ENCODE measurements around the gene FAM25A.
A peak's percentile ranks its signal among the peaks of the same experiment; 100 is the strongest.
"Not testable (repeated sequence)": the region's sequence is repeated elsewhere in the genome, so short reads cannot be mapped to it uniquely, and the experiment has no call there.

Gene FAM25A

DNA sequence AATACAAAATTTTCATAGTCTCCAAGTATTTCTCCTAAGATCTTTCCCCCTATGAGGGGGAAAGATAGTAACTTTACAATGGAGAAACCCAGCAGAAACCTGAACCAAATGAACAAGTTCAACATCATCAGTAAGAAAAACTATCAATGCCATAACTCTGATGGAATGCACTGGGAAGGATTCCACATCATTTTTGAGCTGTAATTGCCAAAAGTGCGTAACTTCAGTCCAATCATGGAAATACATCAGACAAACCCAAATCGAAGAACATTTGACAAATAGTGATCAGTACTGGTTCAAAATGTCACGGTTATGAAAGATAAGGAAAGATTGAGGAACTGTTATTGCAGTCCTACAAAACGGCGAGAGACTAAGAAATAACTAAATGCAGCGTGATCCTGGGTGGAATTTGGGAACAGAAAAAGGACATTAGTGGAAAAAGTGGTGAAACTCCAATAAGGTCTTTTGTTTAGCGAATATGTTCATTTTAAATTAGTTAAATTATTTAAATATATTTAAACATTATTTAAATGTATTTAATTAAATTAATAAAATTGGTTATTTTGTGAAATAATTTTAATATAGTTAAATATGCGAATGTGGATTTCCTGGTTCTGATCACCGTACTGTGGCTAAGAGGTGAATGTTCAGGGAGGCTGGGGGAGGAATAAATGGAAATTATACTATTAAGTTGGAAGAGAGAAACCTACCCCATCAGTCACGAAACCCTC lies 4.9 kb upstream of the FAM25A start:
- H3K36me3 ChIP-seq (ENCODE audit: insufficient read depth, low read length): not testable (repeated sequence)

GRCh38 chr10:87018127-87018526 lies 2.0 kb upstream of the FAM25A start:
- not testable (repeated sequence) for H3K9me3 ChIP-seq (replicated peaks; ENCODE audit: low read length); H3K4me1 ChIP-seq (ENCODE audit: control insufficient read depth, insufficient read depth, low read length); H3K4me3 ChIP-seq (ENCODE audit: low read length); H3K9ac ChIP-seq (ENCODE audit: low read depth, low read length); H3K27me3 ChIP-seq (ENCODE audit: control insufficient read depth, insufficient read depth, low read length); H3K4me2 ChIP-seq (ENCODE audit: low read length); H3K36me3 ChIP-seq (ENCODE audit: insufficient read depth, low read length)

More for the DNA sequence above, 4.9 kb upstream of the FAM25A start:
- not testable (repeated sequence) for H3K4me2 ChIP-seq (ENCODE audit: low read length); H3K4me1 ChIP-seq (ENCODE audit: control insufficient read depth, insufficient read depth, low read length); H3K9me3 ChIP-seq (replicated peaks; ENCODE audit: low read length); H3K27me3 ChIP-seq (ENCODE audit: control insufficient read depth, insufficient read depth, low read length); H3K9ac ChIP-seq (ENCODE audit: low read depth, low read length); H3K4me3 ChIP-seq (ENCODE audit: low read length)

DNA sequence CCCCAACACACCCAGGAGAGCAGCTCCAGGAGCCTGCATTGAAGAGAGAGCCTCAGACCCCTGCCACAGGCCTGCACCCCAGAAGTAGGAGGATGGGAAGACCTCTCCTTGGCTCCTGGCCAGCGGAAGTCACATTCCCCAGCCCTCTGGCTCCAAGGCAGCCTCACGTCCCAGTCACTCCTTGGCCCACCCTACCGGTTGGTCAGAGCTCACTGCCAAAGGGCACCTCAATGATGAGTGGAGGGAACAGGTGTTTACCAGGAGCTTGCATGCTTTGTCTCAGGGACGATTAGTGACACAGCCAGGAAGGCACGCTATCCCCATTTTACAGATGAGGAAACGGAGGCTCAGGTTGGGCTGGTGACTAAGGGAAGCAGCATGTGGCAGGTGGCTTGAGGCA lies 1.0 kb upstream of the FAM25A start:
- not testable (repeated sequence) for H3K4me1 ChIP-seq (ENCODE audit: control insufficient read depth, insufficient read depth, low read length); H3K9me3 ChIP-seq (replicated peaks; ENCODE audit: low read length); H3K4me3 ChIP-seq (ENCODE audit: low read length); H3K36me3 ChIP-seq (ENCODE audit: insufficient read depth, low read length); H3K9ac ChIP-seq (ENCODE audit: low read depth, low read length); H3K4me2 ChIP-seq (ENCODE audit: low read length); H3K27me3 ChIP-seq (ENCODE audit: control insufficient read depth, insufficient read depth, low read length)

- not testable (repeated sequence) for H3K4me2 ChIP-seq (ENCODE audit: low read length); H3K4me3 ChIP-seq (ENCODE audit: low read length); H3K36me3 ChIP-seq (ENCODE audit: insufficient read depth, low read length); H3K9ac ChIP-seq (ENCODE audit: low read depth, low read length); H3K4me1 ChIP-seq (ENCODE audit: control insufficient read depth, insufficient read depth, low read length); H3K9me3 ChIP-seq (replicated peaks; ENCODE audit: low read length); H3K27me3 ChIP-seq (ENCODE audit: control insufficient read depth, insufficient read depth, low read length)
Measured at GRCh38 chr10:87019504-87019903, 590 bp upstream of the FAM25A start.

DNA sequence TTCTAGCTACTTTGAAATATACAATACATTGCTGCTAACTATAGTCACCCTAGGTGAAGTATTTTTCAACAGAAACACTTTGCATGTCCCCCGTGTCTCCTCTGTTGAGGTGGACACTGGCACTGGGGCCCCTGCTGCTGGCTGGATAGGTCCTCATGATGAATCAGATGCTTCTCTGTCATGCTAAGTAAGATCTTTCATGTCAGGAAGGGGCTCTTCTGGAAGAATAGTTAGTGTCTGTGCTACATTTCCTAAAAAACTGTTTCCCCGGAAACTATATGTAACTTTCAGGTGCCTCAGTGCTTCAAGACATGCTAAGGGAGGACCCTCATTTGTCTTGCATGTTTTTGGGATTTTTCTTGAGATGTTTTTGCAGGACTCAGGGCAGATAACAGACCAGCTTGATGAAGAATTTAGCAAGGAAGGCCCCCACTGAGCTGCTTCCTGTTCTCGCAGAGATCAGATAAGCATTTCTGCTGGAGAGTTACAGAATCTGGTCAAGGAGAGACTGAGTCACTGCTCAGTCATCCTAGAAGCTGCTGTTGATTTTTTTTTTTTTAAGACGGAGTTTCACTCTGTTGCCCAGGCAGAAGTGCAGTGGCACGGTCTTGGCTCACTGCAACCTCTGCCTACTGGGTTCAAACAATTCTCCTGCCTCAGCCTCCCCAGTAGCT lies 5.3 kb downstream of the FAM25A start:
- H3K9me3 ChIP-seq (replicated peaks; ENCODE audit: low read length); H3K36me3 ChIP-seq (ENCODE audit: insufficient read depth, low read length); H3K27me3 ChIP-seq (ENCODE audit: control insufficient read depth, insufficient read depth, low read length); H3K4me1 ChIP-seq (ENCODE audit: control insufficient read depth, insufficient read depth, low read length); H3K4me3 ChIP-seq (ENCODE audit: low read length); H3K9ac ChIP-seq (ENCODE audit: low read depth, low read length): not testable (repeated sequence)
- H3K4me2 ChIP-seq (ENCODE audit: low read length): peak overlapping the region; percentile 51

DNA sequence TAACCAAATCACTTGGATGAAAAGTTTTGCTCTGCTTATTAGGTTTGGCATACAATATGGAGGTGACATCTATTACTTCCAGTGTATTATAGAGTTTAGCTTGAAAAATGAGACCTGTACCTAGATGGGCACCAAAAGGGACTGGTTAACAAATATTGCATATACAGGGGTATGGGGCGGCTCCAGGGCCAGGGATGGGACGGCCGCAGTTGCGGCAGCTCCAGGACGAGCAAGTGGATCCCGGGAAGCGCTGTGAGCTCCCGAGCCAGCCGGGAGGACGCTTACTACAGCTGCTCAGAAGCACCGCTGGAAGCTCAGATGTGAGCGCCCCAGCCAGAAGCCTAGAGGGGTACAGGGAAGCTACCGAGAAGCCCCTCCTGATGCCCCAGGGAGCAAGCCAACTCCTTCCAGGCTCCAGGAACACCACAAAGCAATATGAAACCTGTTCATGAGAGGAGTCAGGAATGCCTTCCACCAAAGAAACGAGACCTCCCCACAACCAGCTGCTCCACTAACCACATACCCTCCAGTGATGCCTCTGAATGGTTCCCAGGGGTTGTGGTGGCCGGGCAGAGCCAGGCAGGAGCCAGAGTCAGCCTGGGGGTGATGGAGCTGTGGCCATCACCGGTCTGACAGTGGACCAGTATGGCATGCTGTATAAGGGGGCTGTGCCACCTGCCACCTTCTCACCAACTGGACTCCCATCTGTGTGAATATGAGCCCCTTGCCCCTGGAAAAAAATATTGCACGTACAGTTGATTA lies 6.8 kb downstream of the FAM25A start:
- H3K4me1 ChIP-seq (ENCODE audit: control insufficient read depth, insufficient read depth, low read length); H3K9me3 ChIP-seq (replicated peaks; ENCODE audit: low read length); H3K4me3 ChIP-seq (ENCODE audit: low read length); H3K4me2 ChIP-seq (ENCODE audit: low read length); H3K36me3 ChIP-seq (ENCODE audit: insufficient read depth, low read length); H3K9ac ChIP-seq (ENCODE audit: low read depth, low read length); H3K27me3 ChIP-seq (ENCODE audit: control insufficient read depth, insufficient read depth, low read length): not testable (repeated sequence)

DNA sequence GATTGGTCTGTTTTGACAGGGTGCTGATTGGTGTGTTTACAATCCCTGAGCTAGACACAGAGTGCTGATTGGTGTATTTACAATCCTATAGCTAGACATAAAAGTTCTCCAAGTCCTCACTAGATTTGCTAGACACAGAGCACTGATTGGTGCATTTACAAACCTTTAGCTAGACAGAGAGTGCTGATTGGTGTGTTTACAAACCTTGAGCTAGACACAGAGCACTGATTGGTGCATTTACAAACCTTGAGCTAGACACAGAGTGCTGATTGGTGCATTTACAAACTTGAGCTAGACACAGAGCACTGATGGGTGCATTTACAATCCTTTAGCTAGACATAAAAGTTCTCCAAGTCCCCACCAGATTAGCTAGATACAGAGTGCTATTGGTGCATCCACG lies 10.3 kb downstream of the FAM25A start:
- not testable (repeated sequence) for H3K36me3 ChIP-seq (ENCODE audit: insufficient read depth, low read length); H3K4me2 ChIP-seq (ENCODE audit: low read length); H3K4me3 ChIP-seq (ENCODE audit: low read length); H3K27me3 ChIP-seq (ENCODE audit: control insufficient read depth, insufficient read depth, low read length); H3K9ac ChIP-seq (ENCODE audit: low read depth, low read length); H3K4me1 ChIP-seq (ENCODE audit: control insufficient read depth, insufficient read depth, low read length); H3K9me3 ChIP-seq (replicated peaks; ENCODE audit: low read length)

GRCh38 chr10:87030912-87031635 lies 11.0 kb downstream of the FAM25A start:
- H3K4me3 ChIP-seq (ENCODE audit: low read length): no peak overlapping the region
- H3K4me1 ChIP-seq (ENCODE audit: control insufficient read depth, insufficient read depth, low read length): no peaks in the 10 kb centered on the region
- no peaks in the 10 kb centered on the region for H3K9me3 ChIP-seq (replicated peaks; ENCODE audit: low read length)
- no peaks in the 10 kb centered on the region for H3K27me3 ChIP-seq (ENCODE audit: control insufficient read depth, insufficient read depth, low read length)
- no peaks in the 10 kb centered on the region for H3K36me3 ChIP-seq (ENCODE audit: insufficient read depth, low read length)
- H3K9ac ChIP-seq (ENCODE audit: low read depth, low read length): no peak overlapping the region
- no peak overlapping the region for H3K4me2 ChIP-seq (ENCODE audit: low read length)

DNA sequence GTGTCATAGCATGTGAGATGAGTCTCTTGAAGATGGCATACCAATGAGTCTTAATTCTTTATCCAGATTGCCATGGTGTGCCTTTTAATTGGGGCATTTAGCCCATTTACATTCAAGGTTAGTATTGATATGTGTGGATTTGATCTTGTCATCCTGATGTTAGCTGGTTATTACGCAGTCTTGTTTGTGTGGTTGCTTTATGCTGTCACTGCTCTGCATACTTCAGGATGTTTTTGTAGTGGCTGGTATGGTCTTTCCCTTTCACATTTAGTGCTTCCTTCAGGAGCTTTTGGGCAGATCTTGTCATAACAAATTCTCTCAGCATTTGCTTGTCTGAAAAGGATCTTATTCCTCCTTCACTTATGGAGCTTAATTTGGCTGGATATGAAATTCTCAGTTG lies 16.5 kb downstream of the FAM25A start:
- no peak overlapping the region for H3K4me2 ChIP-seq (ENCODE audit: low read length)
- H3K36me3 ChIP-seq (ENCODE audit: insufficient read depth, low read length): no peaks in the 10 kb centered on the region
- no peaks in the 10 kb centered on the region for H3K9me3 ChIP-seq (replicated peaks; ENCODE audit: low read length)
- H3K9ac ChIP-seq (ENCODE audit: low read depth, low read length): no peak overlapping the region
- H3K27me3 ChIP-seq (ENCODE audit: control insufficient read depth, insufficient read depth, low read length): peaks cover 3% of the 10 kb centered on the region
- peaks cover 4% of the 10 kb centered on the region for H3K4me1 ChIP-seq (ENCODE audit: control insufficient read depth, insufficient read depth, low read length)
- no peak overlapping the region for H3K4me3 ChIP-seq (ENCODE audit: low read length)

DNA sequence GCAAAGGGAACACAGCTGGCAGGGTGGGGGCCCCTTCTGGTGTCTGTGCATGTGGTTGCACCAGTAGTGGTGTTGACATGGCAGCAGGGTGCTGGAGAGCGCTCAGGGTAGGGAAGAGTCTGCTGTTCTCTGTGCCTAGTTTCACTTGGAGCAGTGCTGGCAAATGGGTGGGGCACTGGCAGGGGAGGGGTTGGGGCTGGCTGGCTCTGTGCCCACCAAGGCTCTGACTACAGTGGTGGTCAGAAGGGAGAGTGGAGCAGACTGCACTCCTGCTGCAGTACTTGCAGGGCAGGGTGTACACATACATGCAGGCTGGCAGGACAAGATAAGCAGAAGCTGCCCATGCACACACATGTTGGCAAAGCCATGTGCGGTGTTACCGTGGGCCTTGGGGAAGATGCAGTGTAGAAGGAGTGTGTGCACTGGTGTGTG lies 18.2 kb downstream of the FAM25A start:
- H3K9me3 ChIP-seq (replicated peaks; ENCODE audit: low read length): no peaks in the 10 kb centered on the region
- H3K4me3 ChIP-seq (ENCODE audit: low read length): no peak overlapping the region
- H3K36me3 ChIP-seq (ENCODE audit: insufficient read depth, low read length): no peaks in the 10 kb centered on the region
- H3K4me1 ChIP-seq (ENCODE audit: control insufficient read depth, insufficient read depth, low read length): peaks cover 4% of the 10 kb centered on the region
- no peak overlapping the region for H3K4me2 ChIP-seq (ENCODE audit: low read length)
- no peak overlapping the region for H3K9ac ChIP-seq (ENCODE audit: low read depth, low read length)
- peaks cover 3% of the 10 kb centered on the region for H3K27me3 ChIP-seq (ENCODE audit: control insufficient read depth, insufficient read depth, low read length)

DNA sequence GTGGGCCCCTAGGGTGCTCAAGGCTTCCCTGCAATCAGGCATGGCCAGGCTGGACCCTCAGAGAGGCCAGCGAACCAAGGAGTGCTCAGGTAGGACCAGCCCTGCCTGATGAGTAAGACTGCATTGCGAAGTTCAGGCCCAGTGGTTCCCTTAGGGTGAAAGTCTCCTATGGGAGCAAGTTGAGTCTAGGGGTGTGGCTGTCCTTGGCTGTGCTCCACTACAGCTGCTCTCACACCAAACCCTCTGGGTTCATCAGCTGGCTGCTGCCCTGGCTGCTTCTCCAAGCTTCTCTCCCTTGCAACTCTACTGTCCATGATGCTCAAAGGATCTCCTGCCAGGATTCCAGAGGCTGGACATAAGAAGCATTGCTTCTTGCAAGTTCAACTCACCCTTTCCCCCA lies 18.7 kb downstream of the FAM25A start:
- Histone ChIP-seq H3K36me3 (ENCODE audit: insufficient read depth, low read length) (no peaks in the 10 kb centered on the region), H3K4me2 (ENCODE audit: low read length) (no peak overlapping the region), H3K9ac (ENCODE audit: low read depth, low read length) (no peak overlapping the region), H3K9me3 (replicated peaks; ENCODE audit: low read length) (no peaks in the 10 kb centered on the region), H3K4me3 (ENCODE audit: low read length) (no peak overlapping the region), H3K27me3 (ENCODE audit: control insufficient read depth, insufficient read depth, low read length) (peaks cover 3% of the 10 kb centered on the region), H3K4me1 (ENCODE audit: control insufficient read depth, insufficient read depth, low read length) (peaks cover 4% of the 10 kb centered on the region)
